Measurements from ENCODE around the gene NDUFS5.
"Not testable (repeated sequence)": the region's sequence is repeated elsewhere in the genome, so short reads cannot be mapped to it uniquely, and the experiment has no call there.

Gene NDUFS5

DNA sequence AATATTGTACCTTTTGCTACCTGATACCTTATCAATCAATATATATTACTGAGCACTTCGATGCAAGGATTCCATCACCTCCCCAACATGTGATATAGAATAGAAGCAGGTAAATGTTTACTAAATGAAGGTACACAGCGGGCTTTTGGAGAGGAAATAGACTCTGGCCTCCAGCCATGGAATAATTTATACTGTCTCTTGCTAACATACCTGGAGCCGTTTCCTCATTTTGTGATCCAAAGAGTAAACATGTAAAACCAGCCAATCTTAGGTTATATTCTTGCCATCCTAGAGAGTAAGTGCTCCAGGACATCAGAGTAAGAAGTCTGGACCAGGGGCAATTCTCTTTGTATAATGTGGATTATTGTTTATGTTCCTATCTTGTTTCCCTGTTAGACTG, 39.4 kb downstream of the NDUFS5 start:
- no peak for DNase-seq

DNA sequence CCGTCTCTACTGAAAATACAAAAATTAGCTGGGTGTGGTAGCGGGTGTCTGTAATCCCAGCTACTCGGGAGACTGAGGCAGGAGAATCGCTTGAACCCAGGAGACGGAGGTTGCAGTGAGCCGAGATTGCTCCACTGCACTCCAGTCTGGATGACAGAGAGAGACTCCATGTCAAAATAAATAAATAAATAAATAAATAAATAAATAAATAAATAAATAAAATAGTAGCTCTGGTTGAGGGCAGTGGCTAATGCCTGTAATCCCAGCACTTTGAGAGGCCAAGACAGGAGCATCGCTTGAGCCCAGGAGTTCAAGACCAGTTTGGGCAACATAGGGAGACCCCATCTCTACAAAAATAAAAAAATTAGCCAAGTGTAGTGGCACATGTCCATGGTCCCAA, 42.1 kb downstream of the NDUFS5 start:
- DNase-seq: not testable (repeated sequence)

DNA sequence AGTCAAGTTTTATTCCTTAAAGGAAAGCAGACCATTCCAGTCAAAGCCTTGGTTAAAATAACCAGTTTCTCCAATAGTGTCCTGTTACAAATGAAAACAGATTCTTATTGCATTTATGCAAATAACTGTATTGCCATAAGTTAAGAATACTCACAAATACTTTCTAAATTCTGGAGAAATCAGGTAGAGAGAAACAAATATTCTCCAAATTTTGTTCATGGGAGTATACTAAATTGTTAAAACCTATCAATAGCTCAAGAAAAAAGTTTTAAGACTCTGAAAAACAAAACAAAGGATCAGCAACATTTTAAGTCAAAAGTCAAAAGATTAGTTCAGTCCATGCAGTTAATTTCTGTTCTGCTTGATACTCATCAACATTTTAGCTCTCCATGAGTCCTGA, 45.4 kb downstream of the NDUFS5 start:
- DNase-seq: not testable (repeated sequence)

DNA sequence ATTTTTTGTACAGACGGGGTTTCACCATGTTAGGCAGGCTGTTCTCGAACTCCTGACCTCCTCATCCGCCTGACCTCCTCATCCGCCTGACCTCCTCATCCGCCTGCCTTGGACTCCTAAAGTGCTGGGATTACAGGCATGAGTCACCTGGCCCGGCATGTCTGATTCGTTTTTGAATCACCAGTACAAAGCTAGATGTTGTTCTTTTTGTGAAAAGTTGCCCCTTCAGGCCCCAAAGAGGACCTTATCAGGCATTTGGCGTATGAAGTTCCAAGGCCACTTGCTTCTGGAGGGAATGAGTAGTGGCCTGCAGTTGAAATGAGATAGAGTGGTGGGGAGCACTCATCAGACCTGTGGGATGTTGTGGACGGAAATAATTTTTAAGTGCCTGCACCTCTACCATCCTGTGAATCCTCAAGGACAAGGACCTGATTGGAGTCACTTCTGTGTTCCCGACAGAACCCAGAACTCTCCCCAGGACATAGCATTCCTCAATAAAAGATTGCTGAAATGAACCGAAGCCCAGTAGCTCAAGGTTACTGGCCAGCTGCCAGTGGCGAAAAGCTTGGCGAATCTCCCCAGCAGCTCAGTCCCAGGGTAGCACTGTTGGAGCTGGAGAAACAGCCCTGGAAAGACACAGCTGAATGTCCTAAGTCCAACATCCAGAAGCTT, 50.1 kb downstream of the NDUFS5 start:
- DNase-seq: no peak

DNA sequence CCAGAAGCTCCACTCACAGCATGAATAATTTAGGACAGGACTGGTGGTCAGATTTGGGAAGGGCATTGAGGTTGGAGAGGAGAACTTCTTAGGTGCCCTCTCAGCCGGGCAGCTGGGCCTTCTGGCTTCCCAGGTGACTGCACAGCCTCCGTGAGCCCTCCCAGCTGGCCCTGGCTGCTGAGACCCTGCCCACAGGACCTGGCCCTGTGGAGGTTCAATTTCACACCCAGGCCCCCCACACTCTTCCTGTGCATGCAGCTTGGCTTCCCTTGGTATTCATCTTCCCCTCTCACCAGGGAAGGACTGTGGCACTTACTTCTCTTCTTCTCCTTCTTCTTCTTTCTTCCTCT, 50.6 kb downstream of the NDUFS5 start:
- no peak for DNase-seq

DNA sequence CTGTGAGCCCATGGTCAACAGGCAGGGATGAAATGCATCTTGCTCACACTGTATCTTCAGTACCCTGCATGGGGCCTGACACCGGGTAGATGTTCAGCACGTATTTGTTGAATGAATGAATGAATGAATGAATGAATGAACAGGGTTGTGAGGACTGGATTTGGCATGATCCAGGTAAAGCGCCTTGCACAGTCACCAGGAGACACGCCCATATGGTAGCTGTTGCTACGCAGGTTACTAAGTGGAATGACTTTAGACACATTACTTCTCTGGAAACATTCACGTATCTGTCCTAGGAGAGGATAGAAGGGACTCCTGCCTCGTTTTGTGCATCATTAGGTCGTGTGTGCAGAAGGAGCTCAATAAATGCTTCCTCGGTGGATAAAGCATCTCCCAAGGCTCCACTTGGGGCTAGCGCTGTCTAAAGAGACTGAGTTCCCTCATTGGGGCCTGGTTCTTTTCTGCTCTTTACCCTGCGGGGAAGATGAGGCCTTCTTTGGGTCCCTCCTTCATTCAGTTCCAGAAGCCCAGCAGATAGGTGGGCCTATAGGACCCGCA, 54.2 kb downstream of the NDUFS5 start:
- no peak for DNase-seq

DNA sequence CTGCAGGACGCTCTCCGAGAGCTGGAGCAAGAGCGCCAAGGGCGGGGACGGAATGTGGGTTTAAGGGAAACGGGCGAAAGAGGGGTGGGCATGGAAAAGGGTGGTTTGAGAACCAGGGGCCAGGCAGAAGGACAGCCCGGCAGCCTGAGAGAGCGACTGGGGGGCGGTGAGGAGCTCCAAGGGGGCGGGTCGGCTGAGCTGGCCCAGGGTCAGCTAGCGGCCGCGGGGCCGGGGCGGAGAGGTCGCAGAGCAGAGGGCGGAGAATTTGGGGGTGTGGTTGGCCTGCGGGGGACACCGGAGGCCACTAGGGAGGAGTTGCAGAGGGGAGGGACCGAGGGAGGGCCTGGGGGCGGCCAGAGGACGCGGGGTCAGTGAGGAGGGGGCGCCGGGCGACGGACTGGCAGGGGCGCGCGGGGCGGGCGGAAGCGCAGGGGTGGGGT, 54.7 kb downstream of the NDUFS5 start:
- DNase-seq: no peak

DNA sequence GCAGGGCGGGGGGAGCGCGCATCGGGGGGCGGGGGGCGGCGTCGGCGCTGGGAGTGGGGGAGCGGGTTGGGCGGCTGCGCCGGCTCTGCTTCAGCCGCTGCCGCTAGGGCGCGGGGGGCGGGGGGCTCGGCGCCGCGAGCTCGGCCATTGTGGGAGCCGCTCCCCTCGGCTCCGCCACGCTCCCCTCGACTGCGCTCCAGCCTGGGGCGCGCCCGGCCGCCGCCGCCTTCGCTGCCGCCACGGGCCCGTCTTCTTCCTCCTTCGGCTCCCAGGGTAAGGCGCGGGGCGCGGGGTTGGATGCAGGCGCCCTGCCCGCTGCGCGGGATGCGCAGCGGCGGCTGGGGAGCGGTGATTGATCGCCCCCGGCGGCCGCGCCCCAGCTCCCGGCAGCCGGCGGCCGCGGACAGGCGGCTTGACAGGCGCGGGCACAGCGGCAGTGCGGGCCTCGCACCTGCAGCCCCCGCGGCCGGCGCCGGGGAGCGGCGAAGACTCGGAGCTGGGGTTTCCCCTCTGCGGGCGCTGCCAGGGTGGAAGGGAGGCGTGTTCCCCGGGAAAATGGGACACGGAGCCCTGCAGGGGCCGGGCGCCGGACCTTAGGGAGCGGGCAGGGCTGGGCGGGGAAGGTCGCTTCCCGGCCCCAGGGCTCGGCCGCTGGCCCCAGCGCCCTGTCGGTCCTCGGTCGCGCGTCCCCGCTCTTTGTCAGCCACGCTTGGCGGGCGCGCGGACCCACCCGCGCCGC, 55.3 kb downstream of the NDUFS5 start:
- no peak for DNase-seq

DNA sequence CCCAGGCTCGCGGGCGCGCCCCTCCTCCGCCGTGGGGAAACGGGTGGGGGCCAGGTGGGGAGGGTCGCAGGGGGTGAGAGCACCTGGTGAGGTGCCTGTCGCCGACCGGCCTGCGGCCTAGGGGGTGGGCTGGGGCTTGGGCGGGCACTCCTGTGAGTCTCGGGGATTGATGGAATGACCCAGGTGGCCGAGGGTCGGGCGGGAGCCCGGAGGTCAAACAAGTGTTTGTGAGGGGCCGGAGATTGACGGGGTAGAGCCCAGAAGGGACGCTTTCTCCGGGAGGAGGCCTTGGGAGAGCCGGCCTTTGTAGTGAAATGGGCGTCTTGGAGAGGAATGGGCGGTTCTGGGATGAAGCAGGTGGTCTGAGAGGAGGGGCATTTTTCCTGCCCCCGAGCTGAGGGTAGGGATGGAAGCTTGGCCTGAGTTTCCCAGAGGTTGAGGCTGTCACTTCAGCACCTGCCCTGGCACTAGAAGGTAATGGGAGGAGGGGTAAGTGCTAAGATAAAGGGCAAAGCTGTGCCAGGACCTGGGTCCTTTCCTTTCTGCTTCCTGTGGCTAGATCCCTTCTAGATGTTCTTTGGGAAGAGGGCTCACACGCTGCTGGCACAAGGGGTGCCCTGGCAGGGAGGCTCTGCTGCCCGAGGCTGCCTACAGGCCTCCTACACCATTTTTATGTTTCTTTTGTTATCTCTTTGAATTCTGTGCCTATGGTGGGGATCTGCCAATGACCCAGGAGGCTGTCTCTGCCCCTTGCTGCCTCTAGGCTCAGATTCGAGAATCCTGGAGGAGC, 56.1 kb downstream of the NDUFS5 start:
- no peak for DNase-seq

DNA sequence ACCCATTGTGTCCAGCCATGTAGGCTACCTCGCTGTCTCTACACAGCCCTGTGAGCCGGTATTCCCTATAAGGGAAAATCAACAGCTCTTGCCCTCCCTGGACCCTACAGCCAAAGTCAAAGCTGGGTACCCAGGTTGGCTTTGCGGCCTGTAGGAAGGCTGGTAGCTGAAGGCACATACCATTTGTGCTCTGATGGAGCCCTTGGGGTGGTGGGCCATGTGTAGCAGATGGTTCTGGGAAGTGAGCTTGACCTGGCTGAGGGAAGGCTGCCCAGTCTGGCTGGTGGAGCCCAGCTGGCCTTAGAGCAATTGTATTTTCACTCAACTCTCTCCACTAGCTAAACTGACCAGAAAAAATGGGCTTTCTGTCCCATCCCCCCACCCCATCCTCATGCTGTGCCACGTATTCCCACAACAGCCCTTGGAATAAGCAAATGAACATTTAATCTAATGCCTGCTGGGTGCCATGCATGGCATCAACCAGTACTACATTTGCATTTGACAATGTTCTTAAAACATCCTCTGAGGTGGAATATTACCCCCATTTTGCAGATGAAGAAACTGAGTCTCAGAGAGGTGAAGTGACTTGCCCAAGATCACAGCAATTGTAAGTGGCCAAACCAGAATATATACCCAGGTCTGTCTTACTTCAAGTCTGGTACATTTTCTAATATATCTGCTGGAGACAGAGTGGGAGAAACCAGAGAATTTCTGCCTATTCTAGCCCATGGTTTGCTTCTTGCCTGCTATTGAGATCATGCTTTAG, 56.8 kb downstream of the NDUFS5 start:
- DNase-seq: no peak

DNA sequence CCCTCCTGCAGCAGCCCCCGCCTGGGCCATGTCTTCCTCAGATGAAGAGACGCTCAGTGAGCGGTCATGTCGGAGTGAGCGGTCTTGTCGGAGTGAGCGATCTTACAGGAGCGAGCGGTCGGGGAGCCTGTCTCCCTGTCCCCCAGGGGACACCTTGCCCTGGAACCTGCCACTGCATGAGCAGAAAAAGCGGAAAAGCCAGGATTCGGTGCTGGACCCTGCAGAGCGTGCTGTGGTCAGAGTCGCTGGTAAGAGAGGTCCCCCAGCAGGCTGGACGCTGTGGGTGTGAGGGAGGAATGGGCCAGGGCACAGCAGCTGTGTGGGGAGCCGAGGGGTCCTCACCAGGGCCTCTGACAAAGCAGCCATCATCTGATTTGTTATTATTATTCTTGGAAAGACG, 58.0 kb downstream of the NDUFS5 start:
- DNase-seq: no peak
